H7 (cell line): ENCODE data around the gene BPIFB4. TPM values are rescaled to one million over a fixed set of nuclear protein-coding genes. Genes with fewer than 3 reads are reported as not detected.
A peak's percentile ranks its signal among the peaks of the same experiment; 100 is the strongest.
"Not testable (repeated sequence)": the region's sequence is repeated elsewhere in the genome, so short reads cannot be mapped to it uniquely, and the experiment has no call there.

Experiments
- DNase-seq: peaks from one replicate; pipeline ENCODE4 v3.0.0; 2012
- H3K27me3 ChIP-seq: 2 replicates; pipeline ENCODE4 v1.6.0; 2011; ENCODE audit warnings: mild to moderate bottlenecking, low read length; ENCODE audit not compliant: control insufficient read depth, insufficient read depth
- H3K36me3 ChIP-seq: replicated peaks from 2 replicates; pipeline ENCODE4 v1.5.1; 2011; ENCODE audit warnings: low read length; ENCODE audit not compliant: control insufficient read depth, insufficient read depth
- H3K4me3 ChIP-seq: 2 replicates; pipeline ENCODE4 v1.5.1; 2011; ENCODE audit warnings: low read depth, mild to moderate bottlenecking, control low read depth, low read length, moderate library complexity; ENCODE audit not compliant: insufficient read depth
- total RNA-seq: library from RNA; depleted of rRNA; stranded (reverse); fragments of >200 nt; shearing (Covaris generic); gene quantifications from 2 replicates; pipeline ENCODE4 v1.2.3, GENCODE V29; 2014

Gene BPIFB4
- total RNA-seq, 1 experiment from 2014 or later: not detected

DNA sequence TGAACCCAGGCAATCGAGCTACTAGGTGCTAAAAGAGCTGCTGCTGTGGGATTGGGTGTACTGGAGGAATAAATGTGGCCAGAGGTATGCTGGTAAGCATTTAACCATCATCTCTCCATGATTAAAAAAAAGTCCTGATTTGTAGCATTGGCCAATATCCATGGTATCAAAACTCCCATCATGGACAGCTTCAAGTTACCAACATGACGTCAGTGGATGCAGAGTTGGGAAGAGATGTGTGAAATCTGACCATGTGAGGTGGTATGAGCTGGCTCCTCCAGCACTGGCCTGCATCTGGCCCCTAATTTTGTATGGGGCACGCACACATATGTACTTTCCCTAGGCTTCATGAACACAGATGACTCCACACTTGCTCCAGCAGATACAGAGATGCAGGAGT lies 11.7 kb downstream of the BPIFB4 start:
- Histone ChIP-seq H3K36me3 (no peaks in the 10 kb centered on the region), H3K27me3 (no peaks in the 10 kb centered on the region), H3K4me3 (no peak overlapping the region)
- no peak for DNase-seq

DNA sequence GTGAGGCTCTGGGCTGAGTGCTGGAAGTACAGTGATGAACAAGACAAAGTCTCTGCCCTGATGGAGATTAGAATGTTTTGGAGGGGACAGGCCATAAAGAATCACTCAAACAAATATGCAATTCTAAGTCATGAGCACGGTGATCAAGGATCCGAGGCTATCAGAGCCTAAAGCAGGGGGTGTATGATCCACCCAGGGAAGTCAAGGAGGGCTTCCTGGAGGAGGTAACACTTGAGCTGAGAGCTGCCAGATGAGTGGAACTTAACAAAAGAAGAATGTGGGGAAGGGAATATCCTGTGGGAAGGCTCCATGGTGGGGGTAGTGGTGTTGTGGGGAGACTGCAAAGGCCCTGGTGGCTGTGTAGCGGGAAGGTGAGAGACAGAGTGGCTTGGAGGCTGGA lies 12.2 kb downstream of the BPIFB4 start:
- no peak for DNase-seq
- Histone ChIP-seq H3K4me3 (no peak overlapping the region), H3K36me3 (no peaks in the 10 kb centered on the region), H3K27me3 (no peaks in the 10 kb centered on the region)

DNA sequence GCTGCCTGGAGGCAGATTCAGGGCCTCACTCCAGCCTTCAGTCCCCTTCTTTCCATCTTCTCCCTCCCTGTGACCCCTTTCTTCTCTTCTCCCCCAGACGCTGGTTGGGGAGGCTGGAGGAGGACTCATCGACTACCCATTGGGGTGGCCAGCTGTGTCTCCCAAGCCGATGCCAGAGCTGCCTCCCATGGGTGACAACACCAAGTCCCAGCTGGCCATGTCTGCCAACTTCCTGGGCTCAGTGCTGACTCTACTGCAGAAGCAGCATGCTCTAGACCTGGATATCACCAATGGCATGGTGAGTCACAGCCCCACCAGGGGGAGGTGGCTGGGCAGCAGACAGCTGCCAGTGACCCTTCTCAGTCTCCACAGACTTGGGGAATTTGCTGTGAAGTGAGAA lies 12.9 kb downstream of the BPIFB4 start:
- DNase-seq: no peak
- Histone ChIP-seq H3K36me3 (no peaks in the 10 kb centered on the region), H3K27me3 (no peaks in the 10 kb centered on the region), H3K4me3 (no peak overlapping the region)

DNA sequence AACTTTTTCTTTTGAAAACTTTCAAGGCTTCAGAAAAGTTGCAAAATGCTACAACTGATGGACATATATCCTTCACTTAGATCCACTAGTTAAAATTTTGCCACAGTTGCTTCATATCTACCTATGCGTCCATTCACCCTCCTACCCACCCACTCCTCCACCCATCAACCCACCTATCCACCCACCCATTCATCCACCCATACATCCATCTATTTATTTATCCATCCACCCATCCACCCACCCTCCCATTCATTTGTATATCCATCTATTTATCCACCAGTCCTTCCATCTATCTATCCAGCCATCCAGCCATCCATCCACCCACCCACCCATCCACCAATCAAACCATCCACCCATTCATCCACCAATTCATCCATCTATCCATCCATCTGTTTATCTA lies 13.6 kb downstream of the BPIFB4 start:
- H3K27me3 ChIP-seq: no peaks in the 10 kb centered on the region
- H3K4me3 ChIP-seq: no peak overlapping the region
- no peaks in the 10 kb centered on the region for H3K36me3 ChIP-seq
- DNase-seq: no peak

DNA sequence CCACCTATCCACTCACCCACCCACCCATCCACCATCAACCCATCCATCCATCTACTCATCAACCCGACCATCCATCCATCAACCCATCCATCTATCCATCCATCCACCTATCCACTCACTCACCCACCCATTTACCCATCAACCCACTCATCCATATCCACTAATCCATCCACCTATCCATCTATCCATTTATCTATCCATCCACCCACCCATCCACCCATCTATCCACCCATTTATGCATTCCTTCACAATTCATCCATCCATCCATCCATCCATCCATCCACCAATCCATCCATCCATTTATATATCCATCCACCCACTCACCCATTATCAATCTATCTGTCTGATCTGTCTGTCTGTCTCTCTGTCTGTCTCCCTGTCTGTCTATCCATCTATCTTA lies 14.1 kb downstream of the BPIFB4 start:
- no peak for DNase-seq
- no peak overlapping the region for H3K4me3 ChIP-seq
- H3K27me3 ChIP-seq: no peaks in the 10 kb centered on the region
- H3K36me3 ChIP-seq: no peaks in the 10 kb centered on the region

DNA sequence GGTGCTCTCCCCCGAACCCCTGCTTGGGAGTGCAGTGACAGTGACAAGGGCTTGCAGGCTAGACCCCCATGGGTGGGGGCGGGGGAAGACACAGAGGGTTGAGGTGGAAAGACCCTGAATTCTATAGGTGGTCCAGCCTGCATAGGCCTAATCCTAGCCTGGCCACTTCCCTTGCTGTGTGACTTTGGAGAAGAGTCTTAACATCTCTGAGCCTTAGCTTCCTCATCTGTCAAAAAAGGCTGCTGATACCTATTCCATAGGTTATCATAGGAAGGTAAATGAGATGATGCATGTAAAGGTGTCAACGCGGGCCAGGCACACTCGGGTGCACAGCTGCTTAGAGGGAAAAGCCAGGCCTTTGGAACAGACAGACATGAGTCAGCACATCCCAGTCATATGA lies 15.8 kb downstream of the BPIFB4 start:
- Histone ChIP-seq H3K4me3 (no peak overlapping the region), H3K36me3 (no peaks in the 10 kb centered on the region), H3K27me3 (no peaks in the 10 kb centered on the region)
- no peak for DNase-seq

DNA sequence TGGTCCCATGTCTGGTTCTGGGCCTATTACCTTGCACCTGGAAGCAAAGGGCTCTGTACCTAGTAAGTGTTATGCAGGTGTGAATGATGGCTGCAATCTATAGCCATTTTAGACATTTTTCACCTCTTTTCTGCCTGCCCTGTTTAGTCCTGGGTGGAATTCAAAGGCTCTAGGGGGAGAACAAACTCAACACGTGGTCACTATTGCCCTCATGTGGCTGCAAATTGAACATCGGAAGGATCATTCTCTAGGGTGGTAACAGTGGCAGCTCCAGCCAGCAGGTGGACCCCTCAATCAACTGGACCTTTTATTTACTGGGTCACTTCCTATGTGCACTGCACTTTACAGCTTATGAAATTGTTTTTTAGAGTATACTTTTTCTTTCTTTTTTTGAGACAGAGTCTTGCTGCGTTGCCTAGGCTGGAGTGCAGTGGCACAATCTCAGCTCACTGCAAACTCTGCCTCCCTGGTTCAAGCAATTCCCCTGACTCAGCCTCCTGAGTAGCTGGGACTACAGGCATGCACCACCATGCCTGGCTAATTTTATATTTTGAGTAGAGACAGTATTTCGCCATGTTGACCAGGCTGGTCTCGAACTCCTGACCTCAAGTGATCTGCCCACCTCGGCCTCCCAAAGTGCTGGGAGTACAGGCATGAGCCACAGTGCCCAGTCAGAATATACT lies 16.6 kb downstream of the BPIFB4 start:
- DNase-seq: peak; percentile 92
- H3K4me3 ChIP-seq, H3K27me3 ChIP-seq, H3K36me3 ChIP-seq: not testable (repeated sequence)

DNA sequence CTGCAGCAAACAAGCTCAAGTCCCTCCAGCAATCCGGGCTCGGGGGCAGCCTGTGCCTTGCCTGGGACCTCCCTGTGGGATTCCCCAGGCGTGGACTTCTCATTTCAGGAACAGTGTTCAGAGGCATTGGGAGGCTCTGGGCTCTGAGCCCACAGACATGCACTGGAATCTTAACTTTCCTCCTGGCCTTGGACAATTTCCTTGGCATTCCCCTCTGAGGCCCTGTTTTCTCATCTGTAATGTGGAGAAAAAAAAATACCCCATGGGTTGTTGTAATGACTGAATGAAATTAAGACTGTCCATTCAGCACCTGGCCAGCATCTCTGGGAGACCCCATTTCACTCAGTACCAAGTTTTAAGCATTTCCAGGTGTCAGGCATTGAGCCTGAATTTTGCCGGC lies 17.6 kb downstream of the BPIFB4 start:
- no peaks in the 10 kb centered on the region for H3K36me3 ChIP-seq
- no peak overlapping the region for H3K4me3 ChIP-seq
- H3K27me3 ChIP-seq: no peaks in the 10 kb centered on the region
- no peak for DNase-seq

DNA sequence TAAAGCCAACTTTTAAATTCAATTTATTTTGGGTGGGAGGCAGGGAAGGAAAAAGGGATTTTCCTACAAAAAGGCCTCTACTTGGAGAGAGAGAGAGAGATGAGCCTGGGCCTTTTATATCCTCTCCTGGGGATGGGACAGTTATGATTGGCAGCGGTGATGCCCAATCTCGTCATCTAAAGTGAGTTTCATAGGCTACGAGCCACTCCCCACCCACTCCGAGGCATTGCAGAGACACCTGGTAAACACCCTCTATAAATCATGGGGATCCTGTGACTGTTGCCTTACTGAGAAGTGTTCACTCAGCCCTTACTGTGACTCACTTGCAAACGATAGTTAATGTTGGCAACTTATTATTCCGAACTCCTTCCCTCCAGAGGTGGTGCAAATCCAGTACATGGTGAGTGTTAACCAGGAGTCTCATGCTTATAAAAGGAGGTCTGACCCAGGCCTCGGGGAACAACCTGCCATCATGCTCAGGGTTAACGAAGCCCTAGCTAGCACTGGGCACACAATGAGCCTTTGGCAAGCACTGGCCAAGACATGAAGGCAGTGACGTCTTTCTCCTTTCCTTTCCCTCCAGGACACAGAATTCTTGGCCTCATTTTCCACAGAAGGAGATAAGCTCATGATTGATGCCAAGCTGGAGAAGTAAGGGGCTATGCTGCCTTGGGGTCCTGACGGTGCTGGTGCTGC lies 20.5 kb downstream of the BPIFB4 start:
- Histone ChIP-seq H3K4me3 (no peak overlapping the region), H3K36me3 (no peaks in the 10 kb centered on the region), H3K27me3 (no peaks in the 10 kb centered on the region)
- DNase-seq: no peak

DNA sequence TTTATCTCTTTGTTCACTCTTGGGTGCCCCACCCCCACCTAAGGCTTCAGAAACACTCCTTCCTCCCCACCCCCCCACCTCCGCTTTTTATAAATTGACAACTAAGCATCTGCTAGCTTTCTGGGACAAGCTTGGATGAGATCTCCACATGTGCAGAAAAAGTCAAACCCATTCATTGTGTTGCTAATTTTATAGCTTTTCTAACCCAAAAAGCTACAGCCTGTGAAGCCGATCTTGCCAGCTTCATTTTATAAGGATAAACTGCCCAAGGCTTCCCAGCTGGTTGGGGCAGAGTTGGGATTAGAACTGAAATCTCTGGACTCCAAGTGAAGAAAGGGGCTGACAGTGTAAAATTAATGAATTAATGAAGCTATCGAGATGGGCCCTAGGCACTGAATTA lies 24.1 kb downstream of the BPIFB4 start:
- DNase-seq: no peak
- Histone ChIP-seq H3K4me3 (no peak overlapping the region), H3K36me3 (no peaks in the 10 kb centered on the region), H3K27me3 (no peaks in the 10 kb centered on the region)

DNA sequence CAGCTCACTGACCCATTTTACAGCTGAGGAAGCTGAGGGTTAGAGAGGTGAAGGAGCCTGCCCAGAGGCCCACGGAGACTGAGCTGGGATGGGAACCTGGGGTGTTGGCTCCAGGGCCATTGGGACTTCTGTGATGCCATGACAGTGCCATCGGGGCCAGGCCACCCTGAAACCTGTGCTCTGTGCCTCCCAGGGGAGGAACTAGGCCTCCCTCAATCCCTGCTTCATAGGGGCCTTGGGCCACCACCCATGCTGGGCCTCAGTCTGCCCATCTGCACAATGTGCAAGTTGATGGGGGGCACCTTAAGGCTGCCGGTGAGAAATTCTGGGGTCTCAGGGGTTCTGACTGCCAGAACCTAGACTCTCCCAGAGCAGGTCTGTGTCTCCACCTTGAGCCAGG lies 24.9 kb downstream of the BPIFB4 start:
- no peak for DNase-seq
- Histone ChIP-seq H3K27me3 (no peaks in the 10 kb centered on the region), H3K4me3 (no peak overlapping the region), H3K36me3 (no peaks in the 10 kb centered on the region)

DNA sequence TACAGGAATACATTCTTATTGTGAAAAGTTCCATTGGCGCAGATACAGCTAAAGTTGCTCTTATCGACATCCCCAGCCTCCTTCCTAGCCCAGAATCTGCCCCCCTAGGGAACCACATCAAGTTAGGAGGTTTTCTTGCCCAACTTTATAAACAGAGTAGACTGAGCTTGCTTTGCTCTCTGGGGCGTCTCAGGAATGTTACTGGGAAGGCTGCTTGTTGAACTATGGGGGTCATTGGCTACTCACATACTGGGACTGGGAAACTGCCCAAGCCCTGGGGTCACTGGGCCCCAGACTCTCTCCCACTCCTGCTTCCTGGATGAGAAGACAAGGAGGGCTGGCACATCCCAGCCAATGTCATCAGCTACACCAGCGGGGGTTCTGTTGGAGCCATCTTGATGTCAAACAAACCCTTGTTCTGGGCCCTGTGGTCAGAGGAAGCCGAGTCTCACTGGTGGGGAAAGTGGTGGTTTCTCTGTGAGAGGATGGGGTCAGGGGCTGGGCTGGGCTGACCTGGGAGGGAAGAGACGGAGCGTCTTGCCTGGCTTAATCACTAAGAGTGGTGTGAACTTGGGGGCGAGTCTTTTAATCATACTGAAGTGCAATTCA lies 26.0 kb downstream of the BPIFB4 start:
- H3K36me3 ChIP-seq: no peaks in the 10 kb centered on the region
- no peak for DNase-seq

DNA sequence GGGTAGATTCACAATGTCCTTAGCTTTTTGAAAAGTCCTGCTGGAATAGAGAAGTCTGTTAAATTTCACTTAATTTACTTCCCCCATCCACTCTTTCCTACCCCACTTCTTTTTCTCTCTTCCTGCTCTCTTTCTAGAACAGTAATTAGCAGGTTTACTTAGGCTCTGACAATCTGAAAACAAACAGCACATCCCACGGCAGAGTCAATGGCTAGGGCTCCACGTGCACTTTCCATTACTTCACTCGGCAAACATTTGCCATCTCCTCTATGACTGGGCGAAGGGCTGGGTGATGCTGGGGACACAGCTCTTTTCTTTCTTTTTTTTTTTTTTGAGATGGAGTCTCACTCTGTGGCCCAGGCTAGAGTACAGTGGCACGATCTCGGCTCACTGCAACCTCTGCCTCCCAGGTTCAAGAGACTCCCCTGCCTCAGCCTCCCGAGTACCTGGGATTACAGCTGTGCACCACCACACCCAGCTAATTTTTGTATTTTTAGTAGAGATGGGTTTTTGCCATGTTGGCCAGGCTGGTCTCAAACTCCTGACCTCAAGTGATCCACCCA lies 26.7 kb downstream of the BPIFB4 start:
- H3K27me3 ChIP-seq, H3K4me3 ChIP-seq, H3K36me3 ChIP-seq, DNase-seq: not testable (repeated sequence)

More for the DNA sequence above, 26.0 kb downstream of the BPIFB4 start:
- Histone ChIP-seq H3K4me3 (no peak overlapping the region), H3K27me3 (no peaks in the 10 kb centered on the region)

DNA sequence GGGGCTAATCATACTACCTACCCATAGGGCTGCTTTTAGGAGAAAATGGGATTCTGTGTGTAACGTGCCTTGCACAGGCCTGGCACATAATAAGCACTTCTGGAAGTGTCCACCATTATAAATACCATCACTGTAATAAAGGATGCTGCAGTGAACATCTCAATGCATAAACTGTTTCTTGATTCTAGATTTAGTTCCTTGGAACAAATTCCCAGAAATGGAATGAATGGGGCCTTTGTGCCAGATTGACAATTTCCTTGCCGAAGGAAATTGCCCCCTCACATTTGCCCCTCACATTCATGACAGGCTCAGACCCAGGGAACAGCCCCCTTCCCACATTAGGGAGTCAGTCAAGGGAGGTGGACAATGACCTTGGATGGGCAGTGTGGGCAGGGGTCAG lies 29.2 kb downstream of the BPIFB4 start:
- no peak for DNase-seq
- H3K36me3 ChIP-seq: no peaks in the 10 kb centered on the region
- H3K27me3 ChIP-seq: no peaks in the 10 kb centered on the region
- no peak overlapping the region for H3K4me3 ChIP-seq
